GM12875 (cell line): ENCODE measurements around the gene IQCM.

ENCODE experiments used
- H3K4me3 ChIP-seq: one replicate; pipeline ENCODE4 v1.5.1; 2011; ENCODE audit warnings: low read depth, low read length, control low read depth
- TF ChIP-seq, protein P1 (sequence below): IDR thresholded peaks from 2 replicates; pipeline ENCODE4 v1.5.1; 2011; ENCODE audit warnings: low read depth, mild to moderate bottlenecking, control low read depth, inconsistent platforms, low read length, moderate library complexity, borderline replicate concordance; ENCODE audit not compliant: insufficient read depth

IQCM gene

DNA sequence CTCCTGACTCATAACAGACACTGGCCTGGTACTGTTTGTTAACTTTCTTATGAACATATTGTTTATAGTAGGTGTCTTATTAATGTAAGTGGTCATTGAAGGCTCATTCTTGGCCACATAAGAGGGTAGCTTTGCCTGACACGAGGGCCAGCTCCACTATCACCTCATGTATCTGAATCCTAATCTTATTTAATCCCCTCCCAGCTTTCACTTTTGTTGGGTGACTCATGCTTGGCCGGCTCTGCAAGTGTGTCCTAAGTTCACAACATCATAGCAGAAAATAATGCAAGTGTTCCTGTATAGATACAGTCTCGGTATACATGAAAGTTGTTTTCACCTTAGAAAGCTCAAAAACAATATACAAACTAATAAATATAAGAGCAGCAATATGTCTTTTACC, 283.8 kb downstream of the IQCM start:
- TF ChIP-seq, protein P1, sequence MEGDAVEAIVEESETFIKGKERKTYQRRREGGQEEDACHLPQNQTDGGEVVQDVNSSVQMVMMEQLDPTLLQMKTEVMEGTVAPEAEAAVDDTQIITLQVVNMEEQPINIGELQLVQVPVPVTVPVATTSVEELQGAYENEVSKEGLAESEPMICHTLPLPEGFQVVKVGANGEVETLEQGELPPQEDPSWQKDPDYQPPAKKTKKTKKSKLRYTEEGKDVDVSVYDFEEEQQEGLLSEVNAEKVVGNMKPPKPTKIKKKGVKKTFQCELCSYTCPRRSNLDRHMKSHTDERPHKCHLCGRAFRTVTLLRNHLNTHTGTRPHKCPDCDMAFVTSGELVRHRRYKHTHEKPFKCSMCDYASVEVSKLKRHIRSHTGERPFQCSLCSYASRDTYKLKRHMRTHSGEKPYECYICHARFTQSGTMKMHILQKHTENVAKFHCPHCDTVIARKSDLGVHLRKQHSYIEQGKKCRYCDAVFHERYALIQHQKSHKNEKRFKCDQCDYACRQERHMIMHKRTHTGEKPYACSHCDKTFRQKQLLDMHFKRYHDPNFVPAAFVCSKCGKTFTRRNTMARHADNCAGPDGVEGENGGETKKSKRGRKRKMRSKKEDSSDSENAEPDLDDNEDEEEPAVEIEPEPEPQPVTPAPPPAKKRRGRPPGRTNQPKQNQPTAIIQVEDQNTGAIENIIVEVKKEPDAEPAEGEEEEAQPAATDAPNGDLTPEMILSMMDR = no peak
- no peak overlapping the region for H3K4me3 ChIP-seq

DNA sequence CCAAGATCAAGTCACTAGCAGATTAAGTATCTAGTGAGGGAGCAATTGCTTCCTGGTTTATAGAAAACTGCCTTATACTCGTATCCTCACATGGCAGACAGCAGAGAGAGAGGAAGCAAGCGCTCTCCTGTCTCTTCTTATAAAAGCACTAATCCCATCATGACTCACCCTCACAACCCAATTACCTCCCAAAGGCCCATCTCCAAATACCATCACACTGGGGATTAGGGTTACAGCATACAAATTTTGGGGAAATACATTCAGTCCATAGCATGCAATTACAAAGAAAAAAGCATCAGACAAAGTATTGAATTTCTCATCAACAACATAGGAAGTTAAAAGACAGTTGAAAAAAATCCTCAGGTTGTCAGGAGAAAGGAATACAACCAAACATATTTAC, 292.6 kb downstream of the IQCM start:
- TF ChIP-seq, protein P1 = no peak
- H3K4me3 ChIP-seq = no peak overlapping the region

DNA sequence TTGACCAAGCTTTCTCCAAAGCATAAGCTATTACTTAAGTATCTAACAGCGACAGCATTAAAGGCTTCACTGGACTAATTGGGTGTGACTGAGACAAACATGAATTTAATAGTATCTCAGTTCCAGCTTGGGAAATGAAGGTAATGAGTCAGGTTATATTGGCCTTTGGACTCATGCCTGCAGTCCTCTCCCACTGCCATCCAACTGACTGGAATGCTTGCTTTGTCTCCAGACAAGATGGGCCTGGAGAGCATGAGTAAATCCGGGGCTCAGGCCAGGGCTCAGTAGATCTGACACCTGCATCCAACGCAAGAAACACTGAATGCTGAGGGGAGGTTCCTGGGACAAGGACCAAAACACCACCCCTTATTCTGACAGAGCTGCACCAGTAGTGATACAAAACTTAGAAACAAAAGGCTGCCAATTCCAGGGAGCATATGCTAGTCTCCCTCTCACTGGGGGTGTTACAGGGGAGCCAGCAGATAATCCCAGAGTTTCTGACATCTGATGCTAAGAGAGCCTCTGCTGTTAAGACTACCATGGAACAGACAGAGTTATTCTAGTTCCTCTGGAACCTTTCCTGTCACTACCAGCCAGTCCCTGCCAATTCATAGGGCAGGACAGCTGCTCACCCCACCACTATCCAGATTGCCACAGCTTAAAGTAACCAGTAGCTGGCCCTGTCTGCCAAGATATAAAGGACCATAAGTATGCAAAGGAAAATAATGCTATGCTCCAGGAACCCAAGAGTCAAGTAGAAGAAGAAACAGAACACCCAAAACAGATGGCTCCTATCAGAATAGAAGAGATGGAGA, 293.8 kb downstream of the IQCM start:
- TF ChIP-seq, protein P1 = no peak
- H3K4me3 ChIP-seq = no peak overlapping the region

DNA sequence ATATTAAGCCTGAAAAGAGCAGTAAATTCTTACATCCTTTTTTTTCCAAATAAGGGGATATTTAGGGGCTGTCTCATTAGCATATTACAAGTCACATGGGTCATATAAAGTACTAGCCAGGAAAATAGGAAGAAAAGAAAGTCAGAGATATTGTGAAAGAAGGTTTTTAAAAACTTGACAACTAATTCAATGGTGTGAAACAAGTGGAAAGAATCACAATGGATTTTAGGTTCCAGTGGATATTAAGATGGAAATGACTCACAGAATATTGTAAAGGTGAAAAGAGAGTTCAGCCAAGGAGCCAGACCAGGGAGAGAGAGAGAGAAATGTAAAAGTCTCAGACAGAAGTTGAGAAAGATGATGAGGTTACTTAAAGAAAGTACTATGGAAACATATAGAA, 297.2 kb downstream of the IQCM start:
- TF ChIP-seq, protein P1 = no peak

DNA sequence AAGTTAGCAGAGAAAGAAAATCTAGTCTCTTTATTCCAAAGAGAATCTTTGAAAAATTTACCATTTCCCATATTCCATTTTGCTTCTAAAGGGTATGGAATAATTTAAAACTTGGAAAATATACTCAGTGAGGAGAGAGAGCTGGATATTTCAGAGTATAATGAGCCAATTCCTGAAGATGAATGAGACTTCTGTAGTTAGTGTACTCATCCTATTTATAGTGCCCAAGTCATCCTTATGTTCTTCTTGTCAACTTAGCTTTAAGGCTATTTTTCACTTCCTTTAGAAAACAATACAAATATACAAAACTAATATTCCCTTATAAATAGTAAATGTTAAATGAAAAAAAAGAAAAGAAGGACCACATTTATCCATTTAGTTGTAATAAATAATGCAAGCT, 302.6 kb downstream of the IQCM start:
- TF ChIP-seq, protein P1 = no peak

More for the DNA sequence above, 297.2 kb downstream of the IQCM start:
- H3K4me3 ChIP-seq = no peak overlapping the region

DNA sequence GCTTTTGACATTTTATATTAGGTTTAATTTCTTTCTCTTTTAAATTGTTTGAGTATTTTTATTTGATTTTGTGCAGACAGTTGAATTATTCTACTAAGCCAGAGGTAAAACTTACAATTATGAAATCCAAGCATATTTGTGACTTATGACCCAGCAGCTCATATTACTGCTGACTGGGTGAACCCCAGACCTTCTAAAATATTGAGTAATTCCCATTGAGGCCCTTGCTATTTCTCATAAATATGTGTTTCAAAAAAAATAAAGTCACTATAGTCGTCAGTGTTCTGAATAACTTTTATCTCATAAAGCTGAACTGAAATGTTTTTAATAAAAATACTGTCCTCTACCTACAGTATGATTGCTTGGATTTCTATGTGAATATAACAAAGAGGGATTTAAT, 303.1 kb downstream of the IQCM start:
- TF ChIP-seq, protein P1 = no peak
- no peak overlapping the region for H3K4me3 ChIP-seq

More for the DNA sequence above, 302.6 kb downstream of the IQCM start:
- no peak overlapping the region for H3K4me3 ChIP-seq
